Astrocyte (in vitro differentiated cells and primary cell): ENCODE measurements around the gene RMI2.

Experiments used
- EZH2 ChIP-seq: IDR thresholded peaks from 2 replicates; pipeline ENCODE4 v1.6.1; 2012; ENCODE audit warnings: mild to moderate bottlenecking, low read length, inconsistent platforms; ENCODE audit not compliant: insufficient read depth
- TF ChIP-seq, protein P1 (sequence below): IDR thresholded peaks from 2 replicates; pipeline ENCODE4 v1.5.1; 2011; ENCODE audit warnings: low read depth, mild to moderate bottlenecking, inconsistent platforms, low read length, moderate library complexity; ENCODE audit not compliant: insufficient read depth

DNA sequence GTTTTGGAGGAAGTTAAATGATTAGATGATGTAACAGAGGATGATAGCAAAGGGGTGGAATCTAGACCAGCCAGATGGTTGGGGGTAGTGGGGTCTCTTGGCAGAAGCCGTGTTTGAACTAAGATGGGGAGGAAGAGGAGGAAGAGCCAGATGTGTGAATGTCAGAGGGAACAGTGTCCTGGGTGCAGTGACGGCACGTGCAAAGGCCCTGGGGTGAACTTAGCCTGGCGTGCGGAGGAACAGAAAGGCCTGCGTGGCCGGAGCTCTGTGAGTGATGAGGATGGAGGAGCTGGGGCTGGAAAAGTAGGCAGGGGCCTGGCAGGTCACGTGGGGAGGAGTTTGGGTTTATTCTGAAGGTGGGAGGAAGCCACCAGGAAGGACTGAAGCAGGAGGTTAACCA, 26.4 kb upstream of the RMI2 start:
- TF ChIP-seq, protein P1, sequence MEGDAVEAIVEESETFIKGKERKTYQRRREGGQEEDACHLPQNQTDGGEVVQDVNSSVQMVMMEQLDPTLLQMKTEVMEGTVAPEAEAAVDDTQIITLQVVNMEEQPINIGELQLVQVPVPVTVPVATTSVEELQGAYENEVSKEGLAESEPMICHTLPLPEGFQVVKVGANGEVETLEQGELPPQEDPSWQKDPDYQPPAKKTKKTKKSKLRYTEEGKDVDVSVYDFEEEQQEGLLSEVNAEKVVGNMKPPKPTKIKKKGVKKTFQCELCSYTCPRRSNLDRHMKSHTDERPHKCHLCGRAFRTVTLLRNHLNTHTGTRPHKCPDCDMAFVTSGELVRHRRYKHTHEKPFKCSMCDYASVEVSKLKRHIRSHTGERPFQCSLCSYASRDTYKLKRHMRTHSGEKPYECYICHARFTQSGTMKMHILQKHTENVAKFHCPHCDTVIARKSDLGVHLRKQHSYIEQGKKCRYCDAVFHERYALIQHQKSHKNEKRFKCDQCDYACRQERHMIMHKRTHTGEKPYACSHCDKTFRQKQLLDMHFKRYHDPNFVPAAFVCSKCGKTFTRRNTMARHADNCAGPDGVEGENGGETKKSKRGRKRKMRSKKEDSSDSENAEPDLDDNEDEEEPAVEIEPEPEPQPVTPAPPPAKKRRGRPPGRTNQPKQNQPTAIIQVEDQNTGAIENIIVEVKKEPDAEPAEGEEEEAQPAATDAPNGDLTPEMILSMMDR: no peak
- TF ChIP-seq EZH2: no peak
